Neural progenitor cell (in vitro differentiated cells): ENCODE results near the gene IP6K2.

Source experiments
- EZH2 ChIP-seq: fragments of 200-600 bp; sonication (generic); IDR thresholded peaks from 2 replicates; pipeline ENCODE4 v1.6.1; 2017; ENCODE audit warnings: antibody characterized with exemption, mild to moderate bottlenecking, moderate library complexity
- TF ChIP-seq, protein P1 (sequence below): fragments of 200-600 bp; sonication (generic); IDR thresholded peaks from 2 replicates; pipeline ENCODE4 v1.5.1; 2017; ENCODE audit warnings: antibody characterized with exemption, mild to moderate bottlenecking

DNA sequence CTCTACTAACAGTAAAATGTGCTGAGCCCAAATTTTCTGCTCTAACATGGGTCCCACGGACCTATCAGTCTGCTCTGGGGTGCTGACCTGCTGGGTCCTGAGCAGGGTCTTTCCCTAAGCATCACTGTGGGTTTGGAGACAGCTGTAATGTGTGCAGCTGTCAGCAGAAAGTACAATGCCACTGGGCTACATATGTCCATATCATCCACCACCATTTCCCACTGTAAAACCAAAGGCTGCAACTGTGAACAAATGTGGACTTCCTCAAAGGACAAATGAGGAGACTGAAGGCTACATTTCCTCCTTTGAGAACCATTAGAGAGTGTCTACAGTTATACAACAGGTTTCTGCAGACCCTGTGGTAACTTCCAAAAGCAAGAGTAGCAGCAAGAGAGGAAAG, 33.8 kb upstream of the IP6K2 start:
- no peak for TF ChIP-seq EZH2
- TF ChIP-seq, protein P1, sequence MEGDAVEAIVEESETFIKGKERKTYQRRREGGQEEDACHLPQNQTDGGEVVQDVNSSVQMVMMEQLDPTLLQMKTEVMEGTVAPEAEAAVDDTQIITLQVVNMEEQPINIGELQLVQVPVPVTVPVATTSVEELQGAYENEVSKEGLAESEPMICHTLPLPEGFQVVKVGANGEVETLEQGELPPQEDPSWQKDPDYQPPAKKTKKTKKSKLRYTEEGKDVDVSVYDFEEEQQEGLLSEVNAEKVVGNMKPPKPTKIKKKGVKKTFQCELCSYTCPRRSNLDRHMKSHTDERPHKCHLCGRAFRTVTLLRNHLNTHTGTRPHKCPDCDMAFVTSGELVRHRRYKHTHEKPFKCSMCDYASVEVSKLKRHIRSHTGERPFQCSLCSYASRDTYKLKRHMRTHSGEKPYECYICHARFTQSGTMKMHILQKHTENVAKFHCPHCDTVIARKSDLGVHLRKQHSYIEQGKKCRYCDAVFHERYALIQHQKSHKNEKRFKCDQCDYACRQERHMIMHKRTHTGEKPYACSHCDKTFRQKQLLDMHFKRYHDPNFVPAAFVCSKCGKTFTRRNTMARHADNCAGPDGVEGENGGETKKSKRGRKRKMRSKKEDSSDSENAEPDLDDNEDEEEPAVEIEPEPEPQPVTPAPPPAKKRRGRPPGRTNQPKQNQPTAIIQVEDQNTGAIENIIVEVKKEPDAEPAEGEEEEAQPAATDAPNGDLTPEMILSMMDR: no peak
